Bronchial epithelial cell (primary cell): ENCODE measurements around the gene NEIL3. TPM values are rescaled to one million over a fixed set of nuclear protein-coding genes. Genes with fewer than 3 reads are reported as not detected.

ENCODE experiments used
- DNase-seq: peaks from one replicate; pipeline ENCODE4 v3.0.0-alpha.2; 2010; ENCODE audit warnings: low read depth
- FAIRE-seq: peaks from 2 replicates; lab custom pipeline; 2011; peaks lifted over from hg19 to GRCh38; lab: Jason Lieb, UNC
- H3K27me3 ChIP-seq: 2 replicates; pipeline ENCODE4 v1.5.1; 2011; ENCODE audit warnings: low read length; ENCODE audit not compliant: control insufficient read depth, insufficient read depth
- H3K36me3 ChIP-seq: 2 replicates; pipeline ENCODE4 v1.5.1; 2011; ENCODE audit warnings: low read length; ENCODE audit not compliant: control insufficient read depth, insufficient read depth
- H3K4me3 ChIP-seq: 2 replicates; pipeline ENCODE4 v1.5.1; 2011; ENCODE audit warnings: mild to moderate bottlenecking, low read depth, low read length, control low read depth
- total RNA-seq: library from RNA; depleted of rRNA; stranded (reverse); fragments of >200 nt; gene quantifications from 2 replicates; pipeline ENCODE4 v1.2.1, GENCODE V29; 2014
- TF ChIP-seq, protein P1 (sequence below): IDR thresholded peaks from 2 replicates; pipeline ENCODE4 v1.5.1; 2011; ENCODE audit warnings: mild to moderate bottlenecking, moderate library complexity, low read length, control low read depth, inconsistent platforms; ENCODE audit not compliant: insufficient read depth, severe bottlenecking

Gene NEIL3
- total RNA-seq, 1 donor from 2014 or later: 0.53 TPM

DNA sequence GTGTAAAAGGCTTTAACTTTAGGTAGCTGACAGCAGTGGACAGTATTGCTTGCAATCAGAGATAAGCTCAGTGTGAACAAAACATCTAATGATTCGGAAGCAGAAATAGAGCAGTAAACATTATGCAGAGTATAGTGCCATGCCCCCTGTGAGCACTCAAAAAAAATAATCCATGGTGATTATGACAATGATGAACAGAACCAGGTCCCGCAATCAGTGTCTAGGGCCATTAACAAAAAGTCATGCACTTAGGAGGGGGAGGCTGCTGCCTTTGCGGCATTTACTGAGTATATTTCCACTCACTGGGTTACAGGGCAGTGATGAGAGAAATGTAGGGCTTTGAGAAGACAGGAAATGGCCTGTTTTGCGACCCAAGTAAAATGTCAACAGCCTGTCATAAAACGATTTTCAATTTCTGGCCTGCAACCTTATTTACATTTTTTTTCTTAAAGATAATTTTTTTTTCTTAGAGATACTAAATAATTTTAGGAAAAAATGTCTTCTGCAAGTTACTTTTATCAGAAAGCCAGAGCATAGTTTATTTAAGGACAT, 27.3 kb upstream of the NEIL3 start:
- H3K4me3 ChIP-seq: no peak overlapping the region
- DNase-seq: no peak
- no peak for FAIRE-seq
- H3K36me3 ChIP-seq: no peaks in the 10 kb centered on the region
- TF ChIP-seq, protein P1, sequence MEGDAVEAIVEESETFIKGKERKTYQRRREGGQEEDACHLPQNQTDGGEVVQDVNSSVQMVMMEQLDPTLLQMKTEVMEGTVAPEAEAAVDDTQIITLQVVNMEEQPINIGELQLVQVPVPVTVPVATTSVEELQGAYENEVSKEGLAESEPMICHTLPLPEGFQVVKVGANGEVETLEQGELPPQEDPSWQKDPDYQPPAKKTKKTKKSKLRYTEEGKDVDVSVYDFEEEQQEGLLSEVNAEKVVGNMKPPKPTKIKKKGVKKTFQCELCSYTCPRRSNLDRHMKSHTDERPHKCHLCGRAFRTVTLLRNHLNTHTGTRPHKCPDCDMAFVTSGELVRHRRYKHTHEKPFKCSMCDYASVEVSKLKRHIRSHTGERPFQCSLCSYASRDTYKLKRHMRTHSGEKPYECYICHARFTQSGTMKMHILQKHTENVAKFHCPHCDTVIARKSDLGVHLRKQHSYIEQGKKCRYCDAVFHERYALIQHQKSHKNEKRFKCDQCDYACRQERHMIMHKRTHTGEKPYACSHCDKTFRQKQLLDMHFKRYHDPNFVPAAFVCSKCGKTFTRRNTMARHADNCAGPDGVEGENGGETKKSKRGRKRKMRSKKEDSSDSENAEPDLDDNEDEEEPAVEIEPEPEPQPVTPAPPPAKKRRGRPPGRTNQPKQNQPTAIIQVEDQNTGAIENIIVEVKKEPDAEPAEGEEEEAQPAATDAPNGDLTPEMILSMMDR: no peak
- no peaks in the 10 kb centered on the region for H3K27me3 ChIP-seq

- Histone ChIP-seq H3K36me3 (no peaks in the 10 kb centered on the region), H3K4me3 (no peak overlapping the region), H3K27me3 (no peaks in the 10 kb centered on the region)
- DNase-seq (peak; percentile 4), FAIRE-seq (no peak)
- TF ChIP-seq, protein P1: no peak
These were observed 26.5 kb upstream of the NEIL3 start for GRCh38 chr4:177283167-177283566.

DNA sequence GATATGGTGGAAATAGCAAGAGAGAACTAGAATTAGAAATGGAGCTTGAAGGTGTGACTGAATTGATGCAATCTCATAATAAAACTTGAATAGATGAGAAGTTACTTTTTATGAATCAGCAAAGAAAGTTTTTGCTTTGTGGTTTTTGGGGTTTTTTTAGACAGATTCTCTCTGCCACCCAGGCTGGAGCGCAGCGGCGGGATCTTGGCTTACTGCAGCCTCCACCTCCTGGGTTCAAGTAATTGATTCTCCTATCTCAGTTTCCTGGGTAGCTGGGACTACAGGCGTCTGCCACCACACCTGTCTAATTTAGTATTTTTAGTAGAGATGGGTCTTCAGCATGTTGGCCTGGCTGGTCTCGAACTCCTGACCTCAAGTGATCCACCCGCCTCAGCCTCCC, 23.7 kb upstream of the NEIL3 start:
- no peak for FAIRE-seq
- Histone ChIP-seq H3K4me3 (no peak overlapping the region), H3K36me3 (no peaks in the 10 kb centered on the region), H3K27me3 (no peaks in the 10 kb centered on the region)
- TF ChIP-seq, protein P1: no peak
- DNase-seq: no peak

DNA sequence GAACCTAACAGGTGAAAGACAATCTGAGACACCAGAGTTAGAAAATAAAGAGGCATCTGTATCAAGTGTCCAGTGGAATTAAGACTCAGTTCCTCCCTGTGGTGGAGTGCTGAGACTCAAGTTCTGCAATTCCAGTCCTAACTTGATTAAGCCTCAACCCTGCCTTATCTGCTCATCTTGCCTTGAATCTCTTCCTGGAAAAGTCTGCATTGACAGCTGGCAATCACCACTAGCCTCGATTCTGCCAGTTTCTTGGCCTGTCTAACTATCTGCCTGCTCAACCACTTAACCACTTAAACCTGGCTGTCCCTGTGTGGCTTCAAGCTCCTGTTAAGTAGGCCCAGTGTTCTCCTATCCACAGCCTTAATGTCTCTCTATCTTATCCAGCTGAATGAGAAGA, 22.4 kb upstream of the NEIL3 start:
- no peak for FAIRE-seq
- DNase-seq: no peak
- H3K36me3 ChIP-seq: no peaks in the 10 kb centered on the region
- TF ChIP-seq, protein P1: no peak
- H3K27me3 ChIP-seq: no peaks in the 10 kb centered on the region
- H3K4me3 ChIP-seq: no peak overlapping the region

DNA sequence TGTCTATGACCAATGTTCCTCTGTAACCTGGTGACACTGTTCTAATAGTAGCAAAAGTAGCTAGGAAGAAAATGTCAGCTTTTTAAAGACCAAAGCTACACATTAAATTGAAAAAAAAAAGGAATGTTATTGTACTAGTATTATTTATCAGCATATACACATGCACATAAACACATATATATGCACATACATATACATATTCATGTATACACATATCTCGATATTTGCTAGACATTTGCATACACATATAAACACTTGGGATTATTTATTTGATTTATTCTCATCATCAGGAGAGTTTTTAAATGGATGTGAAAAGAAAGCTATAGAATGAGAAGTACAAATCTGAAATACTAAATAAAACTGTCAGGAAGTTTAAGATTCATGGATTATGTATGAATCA, 21.3 kb upstream of the NEIL3 start:
- Histone ChIP-seq H3K4me3 (no peak overlapping the region), H3K27me3 (no peaks in the 10 kb centered on the region), H3K36me3 (no peaks in the 10 kb centered on the region)
- FAIRE-seq (no peak), DNase-seq (no peak)
- TF ChIP-seq, protein P1: no peak

DNA sequence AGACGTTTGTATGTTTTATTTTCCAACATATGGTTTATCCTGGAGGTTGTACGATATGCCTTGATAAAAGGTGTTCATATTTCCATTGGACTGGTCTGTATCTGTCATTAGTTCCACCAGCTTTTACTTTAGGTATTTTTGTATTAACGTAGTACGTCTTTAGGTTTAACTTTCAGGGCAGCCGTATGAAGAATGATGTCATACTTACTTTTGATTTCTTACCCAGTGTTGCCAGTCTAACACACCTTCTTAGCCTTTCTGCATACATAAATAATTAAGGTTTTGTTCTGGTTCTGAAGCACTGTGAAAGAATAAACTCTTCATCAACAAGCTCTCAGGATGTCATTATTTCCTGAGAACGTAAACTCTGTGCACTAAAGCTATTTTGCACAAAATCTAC, 18.9 kb upstream of the NEIL3 start:
- no peak for FAIRE-seq
- TF ChIP-seq, protein P1: no peak
- Histone ChIP-seq H3K4me3 (no peak overlapping the region), H3K27me3 (no peaks in the 10 kb centered on the region), H3K36me3 (no peaks in the 10 kb centered on the region)
- no peak for DNase-seq
